ENCODE data around the gene NUDCD2. TPM values are rescaled to one million over a fixed set of nuclear protein-coding genes. Genes with fewer than 3 reads are reported as not detected.
A peak's percentile ranks its signal among the peaks of the same experiment; 100 is the strongest.

Gene NUDCD2
- total and polyA plus RNA-seq, 9 of the 15 experiments (the other 6 are each of a cell fraction or from before 2014, with no cell fraction given), result 14.6 to 76.9 (median 32.5) TPM

- TF ChIP-seq ATF6 (CRISPR knock-in tag; IDR thresholded peaks at IDR 0.05) (peak; percentile 64; the same call in 1 of the 2 replicates), NCOA4 (IDR thresholded peaks at IDR 0.05; ENCODE audit: partially characterized antibody) (no peak), NFXL1 (CRISPR knock-in tag; IDR thresholded peaks at IDR 0.05) (no peak), HSF4 (CRISPR knock-in tag; IDR thresholded peaks at IDR 0.05; ENCODE audit: borderline replicate concordance) (no peak), LCOR (CRISPR knock-in tag; IDR thresholded peaks at IDR 0.05) (peak; percentile 38; the same call in 1 of the 2 replicates), ZBTB34 (CRISPR knock-in tag; IDR thresholded peaks at IDR 0.05) (no peak), ZNF609 (CRISPR knock-in tag; IDR thresholded peaks at IDR 0.05; ENCODE audit: borderline replicate concordance) (no peak), SNAPC5 (CRISPR knock-in tag; IDR thresholded peaks at IDR 0.05) (no peak), CBFA2T2 (conservative IDR thresholded peaks at IDR 0.05) (no peak), MNT (conservative IDR thresholded peaks at IDR 0.05) (peak; percentile 10 to 39; a peak in 2 of 4 replicates), RBBP5 (IDR thresholded peaks at IDR 0.05; ENCODE audit: borderline replicate concordance, insufficient read depth, low read length, poor library complexity, severe bottlenecking) (peak; percentile 64), ZNF766 (CRISPR knock-in tag; conservative IDR thresholded peaks at IDR 0.05) (no peak), ZNF239 (CRISPR knock-in tag; IDR thresholded peaks at IDR 0.05) (no peak), ZNF696 (CRISPR knock-in tag; conservative IDR thresholded peaks at IDR 0.05) (no peak), IRF2 (CRISPR knock-in tag; IDR thresholded peaks at IDR 0.05) (no peak), ZNF143 (CRISPR knock-in tag; IDR thresholded peaks at IDR 0.05) (no peak)
These were observed 22.4 kb downstream of the NUDCD2 start, which contains the start of gene CCNG1 (continued) for GRCh38 chr5:163437309-163438182.

Data from K562 (cell line).